ENCODE measurements around the gene ZNF3.

The ZNF3 gene

GRCh38 chr7:100107890-100108289 is 26.4 kb upstream of the ZNF3 start:
- no peak for DNase-seq

- no peak for DNase-seq
Measured at GRCh38 chr7:100107125-100107737, 25.7 kb upstream of the ZNF3 start.

- no peak for DNase-seq
Measured at GRCh38 chr7:100106633-100107032, 25.1 kb upstream of the ZNF3 start.

GRCh38 chr7:100105534-100105933 is 24.0 kb upstream of the ZNF3 start:
- DNase-seq = no peak

- DNase-seq = no peak
Measured at GRCh38 chr7:100102950-100103840, 21.7 kb upstream of the ZNF3 start.

- DNase-seq = peak; percentile 93
Measured at GRCh38 chr7:100101016-100101862, 19.7 kb upstream of the ZNF3 start, which contains the start of the genes AP4M1 and MCM7. Gene AP4M1 (plus strand): TSS chr7:100101643. CDS start chr7:100101715, 72 bp downstream. Gene MCM7 (minus strand): TSS chr7:100101397. CDS start chr7:100101294, 103 bp downstream.

GRCh38 chr7:100100420-100101015 is 19.0 kb upstream of the ZNF3 start:
- DNase-seq = peak; percentile 87

GRCh38 chr7:100099452-100099851 is 17.9 kb upstream of the ZNF3 start:
- no peak for DNase-seq

GRCh38 chr7:100098913-100099312 is 17.4 kb upstream of the ZNF3 start:
- DNase-seq = no peak

- no peak for DNase-seq
Measured at GRCh38 chr7:100095704-100096103, 14.2 kb upstream of the ZNF3 start.

GRCh38 chr7:100095289-100095688 is 13.8 kb upstream of the ZNF3 start:
- no peak for DNase-seq

- DNase-seq = no peak
Measured at GRCh38 chr7:100093925-100094486, 12.5 kb upstream of the ZNF3 start.

- DNase-seq = no peak
Measured at GRCh38 chr7:100093498-100093897, 12.0 kb upstream of the ZNF3 start.

- no peak for DNase-seq
Measured at GRCh38 chr7:100093054-100093453, 11.5 kb upstream of the ZNF3 start.

- no peak for DNase-seq
Measured at GRCh38 chr7:100091411-100092181, 10.1 kb upstream of the ZNF3 start.

GRCh38 chr7:100090527-100091410 is 9.2 kb upstream of the ZNF3 start:
- no peak for DNase-seq

GRCh38 chr7:100089458-100090196 is 8.1 kb upstream of the ZNF3 start:
- DNase-seq = no peak

GRCh38 chr7:100088621-100089457 is 7.3 kb upstream of the ZNF3 start, which contains the start of gene COPS6:
Gene COPS6 (plus strand): TSS chr7:100088969. CDS start chr7:100088991, 22 bp downstream.
- peak; percentile 88 for DNase-seq

Data from activated T-cell treated with anti-CD3 and anti-CD28 coated beads, Interleukin-2, amount 50 U/mL, for 1 hour (primary cell).